OCI-LY3 (cell line): ENCODE data around the gene SMPD2.
A peak's percentile ranks its signal among the peaks of the same experiment; 100 is the strongest.

Source experiments
- H2AFZ ChIP-seq: fragments of 200-600, 300-600 bp; shearing (Covaris generic); 2 replicates; pipeline ENCODE4 v1.6.0; 2014; ENCODE audit warnings: antibody characterized with exemption, low read depth, low read length
- H3K27ac ChIP-seq: fragments of 200-600, 300-600 bp; sonication (generic); 2 replicates; pipeline ENCODE4 v1.5.1; 2014; ENCODE audit warnings: mild to moderate bottlenecking, low read length, moderate library complexity, mixed read lengths
- H3K27me3 ChIP-seq: fragments of 200-600, 300-600 bp; sonication (generic); 2 replicates; pipeline ENCODE4 v1.6.1; 2014; ENCODE audit warnings: low read depth, low read length, mixed read lengths
- H3K36me3 ChIP-seq: fragments of 200-600, 300-600 bp; sonication (generic); replicated peaks from 2 replicates; pipeline ENCODE3; 2014; ENCODE audit warnings: low read depth, low read length, mixed read lengths
- H3K4me1 ChIP-seq: fragments of 300-600, 200-600 bp; sonication (generic); 2 replicates; pipeline ENCODE4 v1.6.1; 2014; ENCODE audit warnings: low read length, mixed read lengths
- H3K4me2 ChIP-seq: fragments of 200-600, 300-600 bp; sonication (generic); 2 replicates; pipeline ENCODE4 v1.6.1; 2014; ENCODE audit warnings: low read length, mixed read lengths
- H3K4me3 ChIP-seq: fragments of 300-600, 200-600 bp; sonication (generic); 2 replicates; pipeline ENCODE4 v1.5.1; 2014; ENCODE audit warnings: antibody characterized with exemption, mild to moderate bottlenecking, low read length, moderate library complexity
- H3K79me2 ChIP-seq: fragments of 300-600, 200-600 bp; shearing (Covaris generic); 2 replicates; pipeline ENCODE4 v1.6.1; 2014; ENCODE audit warnings: mild to moderate bottlenecking, low read length, mixed read lengths
- H3K9ac ChIP-seq: fragments of 300-600, 200-600 bp; shearing (Covaris generic); 2 replicates; pipeline ENCODE4 v1.6.0; 2014; ENCODE audit warnings: mild to moderate bottlenecking, low read length, moderate library complexity
- H3K9me3 ChIP-seq: fragments of 200-600, 300-600 bp; shearing (Covaris generic); 2 replicates; pipeline ENCODE4 v1.6.1; 2014; ENCODE audit warnings: low read length, mixed read lengths; ENCODE audit not compliant: insufficient read depth
- H4K20me1 ChIP-seq: fragments of 200-600, 300-600 bp; sonication (generic); 2 replicates; pipeline ENCODE4 v1.6.1; 2016; ENCODE audit warnings: low read length, mixed read lengths; ENCODE audit not compliant: insufficient read depth
- CTCF ChIP-seq: fragments of 200-600, 300-600 bp; sonication (generic); IDR thresholded peaks from 2 replicates; pipeline ENCODE4 v1.5.1; 2014; ENCODE audit warnings: antibody characterized with exemption, low read length, low read depth
- EZH2phosphoT487 ChIP-seq: fragments of 200-600 bp; shearing (Covaris generic); IDR thresholded peaks from 2 replicates; pipeline ENCODE4 v1.6.1; 2018; ENCODE audit warnings: antibody characterized with exemption, mixed run types, low read depth

SMPD2 gene

DNA sequence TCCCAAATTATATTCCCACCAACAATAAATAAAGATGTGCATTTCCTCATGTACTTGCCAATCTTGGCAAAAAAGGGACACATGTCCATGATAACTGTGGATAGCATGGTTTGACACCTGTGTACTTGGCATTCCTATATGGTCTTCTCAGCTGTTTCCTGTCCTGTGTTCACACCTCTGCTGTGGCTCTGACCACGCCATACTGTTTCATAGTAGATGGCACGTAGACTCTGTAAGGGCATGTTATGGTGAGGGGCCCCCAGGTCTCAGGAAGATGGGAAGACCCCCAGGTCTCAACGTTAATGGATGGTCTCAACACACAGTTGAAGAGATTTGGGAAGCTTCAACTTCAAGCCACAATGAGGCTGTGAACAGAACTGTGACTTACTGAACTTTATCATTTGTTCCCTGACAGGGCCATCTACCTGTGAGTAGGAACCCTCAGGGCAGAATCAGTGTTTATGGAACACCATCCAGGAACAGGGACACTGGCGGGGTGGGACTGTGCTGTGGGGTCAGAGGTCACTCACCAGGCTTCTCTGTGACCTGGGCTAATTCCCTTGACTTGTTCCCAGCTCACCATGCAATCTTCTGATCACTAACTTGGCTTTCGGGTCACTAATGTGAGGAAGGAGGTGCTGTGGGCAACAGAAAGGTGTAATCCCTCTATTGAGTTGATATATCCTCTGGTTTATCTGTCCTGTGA lies 30.7 kb downstream of the SMPD2 start:
- Histone ChIP-seq H3K27ac (peak overlapping the region; percentile 44; the same call in 1 of the 2 replicates), H3K4me2 (no peak overlapping the region), H2AFZ (no peak overlapping the region), H4K20me1 (peaks cover 13% of the 10 kb centered on the region), H3K9ac (no peak overlapping the region), H3K36me3 (peaks cover 48% of the 10 kb centered on the region), H3K4me1 (peaks cover 24% of the 10 kb centered on the region), H3K4me3 (no peak overlapping the region), H3K9me3 (no peaks in the 10 kb centered on the region), H3K27me3 (no peaks in the 10 kb centered on the region), H3K79me2 (peaks cover 53% of the 10 kb centered on the region)
- TF ChIP-seq EZH2phosphoT487, result no peak
- no peak for TF ChIP-seq CTCF

GRCh38 chr6:109472132-109472995 lies 31.8 kb downstream of the SMPD2 start:
- peaks cover 19% of the 10 kb centered on the region for H3K4me1 ChIP-seq
- H3K79me2 ChIP-seq, result peaks cover 62% of the 10 kb centered on the region
- no peak overlapping the region for H3K4me3 ChIP-seq
- peaks cover 20% of the 10 kb centered on the region for H4K20me1 ChIP-seq
- H3K27me3 ChIP-seq, result no peaks in the 10 kb centered on the region
- H3K27ac ChIP-seq, result peak overlapping the region; percentile 44
- H3K36me3 ChIP-seq, result peaks cover 53% of the 10 kb centered on the region
- TF ChIP-seq EZH2phosphoT487, result no peak
- TF ChIP-seq CTCF, result peak; percentile 27
- no peak overlapping the region for H3K9ac ChIP-seq
- no peaks in the 10 kb centered on the region for H3K9me3 ChIP-seq
- H2AFZ ChIP-seq, result no peak overlapping the region
- H3K4me2 ChIP-seq, result peak overlapping the region; percentile 61

DNA sequence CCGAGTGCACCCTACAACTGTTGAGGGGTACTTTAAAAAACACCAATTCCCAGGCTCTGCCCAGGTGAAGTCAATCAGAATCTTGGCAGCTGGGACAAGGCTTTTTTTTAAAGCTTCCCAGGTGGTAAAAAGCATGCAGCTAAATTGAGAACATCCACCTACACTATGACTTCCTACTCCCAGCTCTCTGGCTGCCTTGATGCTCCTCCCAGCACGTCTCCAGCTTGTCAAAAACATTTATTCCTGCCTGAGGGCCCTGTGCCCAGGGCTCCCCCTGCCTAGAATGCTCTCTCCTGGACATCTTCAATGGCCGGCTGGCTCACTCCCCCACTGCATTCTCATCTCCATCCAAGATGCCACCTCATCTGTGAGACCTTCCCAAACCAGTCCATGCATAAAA lies 32.6 kb downstream of the SMPD2 start:
- Histone ChIP-seq H3K27ac (no peak overlapping the region), H3K4me2 (peak overlapping the region; percentile 61; the same call in 1 of the 2 replicates), H3K4me3 (no peak overlapping the region), H3K9ac (no peak overlapping the region), H3K4me1 (peaks cover 21% of the 10 kb centered on the region), H3K9me3 (no peaks in the 10 kb centered on the region), H3K79me2 (peaks cover 68% of the 10 kb centered on the region), H2AFZ (no peak overlapping the region), H4K20me1 (peaks cover 26% of the 10 kb centered on the region), H3K27me3 (no peaks in the 10 kb centered on the region), H3K36me3 (peaks cover 52% of the 10 kb centered on the region)
- no peak for TF ChIP-seq EZH2phosphoT487
- TF ChIP-seq CTCF, result no peak

DNA sequence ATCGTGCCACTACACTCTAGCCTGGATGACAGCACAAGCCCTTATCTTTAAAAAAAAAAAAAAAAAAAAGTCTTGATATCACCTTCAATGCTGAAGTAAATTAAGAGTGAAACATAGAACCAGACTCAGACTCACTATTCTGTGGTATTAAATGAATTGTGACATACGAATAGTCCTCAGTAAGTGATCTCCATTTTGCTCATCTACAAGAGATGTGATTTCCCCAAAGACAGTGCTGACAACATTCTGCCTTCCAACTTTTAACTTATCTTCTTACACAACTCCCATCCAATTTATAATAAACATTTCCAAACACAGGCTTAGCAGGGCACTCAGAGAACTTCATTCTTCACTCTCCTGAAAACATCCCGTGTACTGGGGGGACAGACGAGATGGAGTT lies 34.5 kb downstream of the SMPD2 start:
- Histone ChIP-seq H3K9ac (no peak overlapping the region), H2AFZ (no peak overlapping the region), H3K4me1 (peaks cover 37% of the 10 kb centered on the region), H3K79me2 (peaks cover 80% of the 10 kb centered on the region), H3K9me3 (no peaks in the 10 kb centered on the region), H3K4me2 (no peak overlapping the region), H4K20me1 (peaks cover 32% of the 10 kb centered on the region), H3K27me3 (no peaks in the 10 kb centered on the region), H3K4me3 (no peak overlapping the region), H3K27ac (no peak overlapping the region), H3K36me3 (peaks cover 56% of the 10 kb centered on the region)
- TF ChIP-seq EZH2phosphoT487, result no peak
- TF ChIP-seq CTCF, result no peak
